Right atrium auricular region (tissue), 2 donors: Measurements from ENCODE around the gene SLC2A4. TPM values are rescaled to one million over a fixed set of nuclear protein-coding genes. Genes with fewer than 3 reads are reported as not detected.

Experiments used
- DNase-seq: peaks from one replicate; pipeline ENCODE4 v3.0.0-alpha.2; 2019; ENCODE audit warnings: low spot score
- H3K27ac ChIP-seq, 2 donors: fragments of 200-600 bp; sonication (generic); 1 replicate in 1 of 2; 2 replicates in 1 of 2; pipeline ENCODE4 v1.5.1; 2016 to 2019
- H3K27me3 ChIP-seq, 2 donors: fragments of 200-600 bp; sonication (generic); one replicate each; pipeline versions ENCODE4 v1.5.1 to v1.6.0; 2017 to 2019
- H3K36me3 ChIP-seq: fragments of 200-600 bp; sonication (generic); one replicate; pipeline ENCODE4 v1.5.1; 2016
- H3K4me1 ChIP-seq, 2 donors: fragments of 200-600 bp; sonication (generic); one replicate each; pipeline versions ENCODE4 v1.5.1 to v1.6.0; 2017 to 2019
- H3K4me3 ChIP-seq, 2 donors: fragments of 200-600 bp; sonication (generic); 1 replicate in 1 of 2; 2 replicates in 1 of 2; pipeline ENCODE4 v1.5.1; 2017 to 2019; ENCODE audit warnings: mild to moderate bottlenecking in 1 of 2, moderate library complexity in 1 of 2
- H3K9me3 ChIP-seq, 2 donors: fragments of 200-600 bp; sonication (generic); one replicate each; pipeline ENCODE4 v1.5.1; 2019
- CTCF ChIP-seq, 2 donors: fragments of 200-600 bp; sonication (generic); IDR thresholded peaks; one replicate each; pipeline ENCODE4 v1.5.1; 2019; ENCODE audit warnings: antibody characterized with exemption in 2 of 2
- total RNA-seq, 2 donors: library from RNA; depleted of rRNA; stranded (reverse); fragments of >200 nt; gene quantifications; one replicate each; pipeline ENCODE4 v1.1.0, GENCODE V29; 2016

SLC2A4 gene
- total RNA-seq = 100 to 1,000 TPM in 1 of 2 donors, 10 to 100 TPM in 1; 70.3 to 151 TPM

GRCh38 chr17:7281074-7281952 is at the start of gene SLC2A4:
TSS of gene SLC2A4 (plus strand) at chr17:7281718. CDS start at chr17:7281935, 217 bp downstream.
- peak; percentile 94 for DNase-seq
- H3K27me3 ChIP-seq = no peaks in the 10 kb centered on the region
- no peaks in the 10 kb centered on the region for H3K9me3 ChIP-seq
- peak within 1 kb of the TSS; percentile 60 to 72 for H3K4me3 ChIP-seq
- no peak for TF ChIP-seq CTCF (IDR thresholded peaks at IDR 0.05)
- H3K27ac ChIP-seq = peak within 1 kb of the TSS; percentile 91 to 93
- peaks cover 27% of the 10 kb centered on the region for H3K36me3 ChIP-seq
- peaks cover 0 to 36% of the 10 kb centered on the region in 2 donors for H3K4me1 ChIP-seq

GRCh38 chr17:7232114-7232513 is 49.4 kb upstream of the SLC2A4 start:
- TF ChIP-seq CTCF (IDR thresholded peaks at IDR 0.05) = no peak
- Histone ChIP-seq H3K4me3 (no peak overlapping the region), H3K27ac (no peak overlapping the region), H3K9me3 (no peaks in the 10 kb centered on the region), H3K36me3 (peaks cover 46% of the 10 kb centered on the region), H3K27me3 (no peaks in the 10 kb centered on the region), H3K4me1 (peaks cover 0 to 38% of the 10 kb centered on the region in 2 donors)
- no peak for DNase-seq

GRCh38 chr17:7233701-7234082 is 47.8 kb upstream of the SLC2A4 start:
- DNase-seq = no peak
- H3K36me3 ChIP-seq = peaks cover 32% of the 10 kb centered on the region
- H3K9me3 ChIP-seq = no peaks in the 10 kb centered on the region
- peak overlapping the region; percentile 91 to 95 for H3K27ac ChIP-seq
- no peaks in the 10 kb centered on the region for H3K27me3 ChIP-seq
- TF ChIP-seq CTCF (IDR thresholded peaks at IDR 0.05) = no peak
- peak overlapping the region; percentile 92 to 93 for H3K4me3 ChIP-seq
- H3K4me1 ChIP-seq = peaks cover 0 to 44% of the 10 kb centered on the region in 2 donors

GRCh38 chr17:7234083-7234951 is 47.2 kb upstream of the SLC2A4 start, which contains the start of gene DVL2:
TSS of gene DVL2 (minus strand) at chr17:7234517. CDS start at chr17:7234262, 255 bp downstream.
- H3K9me3 ChIP-seq = no peaks in the 10 kb centered on the region
- H3K27me3 ChIP-seq = no peaks in the 10 kb centered on the region
- peak within 1 kb of the TSS; percentile 91 to 95 for H3K27ac ChIP-seq
- peak in 1 of 2 donors; percentile 7 for TF ChIP-seq CTCF (IDR thresholded peaks at IDR 0.05)
- H3K4me1 ChIP-seq = peaks cover 0 to 44% of the 10 kb centered on the region in 2 donors
- peak within 1 kb of the TSS; percentile 92 to 93 for H3K4me3 ChIP-seq
- peaks cover 25% of the 10 kb centered on the region for H3K36me3 ChIP-seq
- peak; percentile 96 for DNase-seq

GRCh38 chr17:7235693-7236665 is 45.5 kb upstream of the SLC2A4 start:
- no peak overlapping the region for H3K27ac ChIP-seq
- H3K4me1 ChIP-seq = peaks cover 0 to 57% of the 10 kb centered on the region in 2 donors

More at GRCh38 chr17:7235693-7236665, 45.5 kb upstream of the SLC2A4 start:
- no peak for DNase-seq
- peaks cover 25% of the 10 kb centered on the region for H3K36me3 ChIP-seq
- H3K9me3 ChIP-seq = no peaks in the 10 kb centered on the region
- no peaks in the 10 kb centered on the region for H3K27me3 ChIP-seq
- TF ChIP-seq CTCF (IDR thresholded peaks at IDR 0.05) = no peak
- H3K4me3 ChIP-seq = no peak overlapping the region
